Measurements from ENCODE around the gene MINDY1. TPM values are rescaled to one million over a fixed set of nuclear protein-coding genes. Genes with fewer than 3 reads are reported as not detected.

MINDY1 gene
- total RNA-seq, 1 experiment from 2014 or later: 6.8 TPM

GRCh38 chr1:150999051-150999674 is 7.5 kb downstream of the MINDY1 start:
- Histone ChIP-seq H2BK120ac (ENCODE audit: low read depth, low read length, poor library complexity, severe bottlenecking) (no peak overlapping the region), H2BK5ac (ENCODE audit: insufficient read length, low read length) (no peak overlapping the region), H3K56ac (ENCODE audit: insufficient read length, low read depth, low read length) (no peak overlapping the region), H2AK5ac (ENCODE audit: insufficient read length, low read length) (no peak overlapping the region), H3K27ac (ENCODE audit: insufficient read length, low read depth, low read length) (no peak overlapping the region), H3K79me2 (ENCODE audit: insufficient read depth, low read length) (no peaks in the 10 kb centered on the region), H3K27me3 (ENCODE audit: insufficient read depth, low read length) (no peaks in the 10 kb centered on the region), H4K8ac (replicated peaks; ENCODE audit: insufficient read length, low read depth, low read length) (no peak overlapping the region), H2BK12ac (ENCODE audit: insufficient read length, low read depth, low read length) (no peak overlapping the region), H2AFZ (ENCODE audit: low read length) (no peak overlapping the region), H3K4me2 (ENCODE audit: insufficient read depth, insufficient read length, low read length) (no peak overlapping the region), H3K23me2 (ENCODE audit: insufficient read length, low read depth, low read length, poor library complexity, severe bottlenecking) (no peaks in the 10 kb centered on the region), H3K79me1 (ENCODE audit: insufficient read depth, low read depth, low read length, poor library complexity, severe bottlenecking) (no peaks in the 10 kb centered on the region), H3K4me1 (ENCODE audit: insufficient read depth, low read length) (peaks cover 3% of the 10 kb centered on the region; the same call in 1 of the 2 replicates), H3K9ac (ENCODE audit: extremely low read depth, insufficient read length, low read length) (no peak overlapping the region), H4K20me1 (ENCODE audit: control insufficient read depth, insufficient read depth, insufficient read length) (no peaks in the 10 kb centered on the region), H3K9me3 (ENCODE audit: control insufficient read depth, low read depth, low read length) (no peaks in the 10 kb centered on the region), H4K91ac (ENCODE audit: insufficient read length, low read depth, low read length) (no peak overlapping the region), H3T11ph (ENCODE audit: low read length) (no peak overlapping the region), H3K18ac (ENCODE audit: insufficient read length, low read depth, low read length) (no peak overlapping the region), H3K4ac (ENCODE audit: low read depth, low read length) (no peak overlapping the region), H2BK15ac (ENCODE audit: low read depth, low read length) (no peak overlapping the region), H2BK20ac (ENCODE audit: low read depth, low read length, poor library complexity, severe bottlenecking) (no peak overlapping the region), H4K5ac (ENCODE audit: insufficient read length, low read depth, low read length) (no peak overlapping the region), H3K14ac (ENCODE audit: insufficient read depth, low read length) (no peak overlapping the region), H3K23ac (ENCODE audit: insufficient read length, low read depth, low read length) (no peak overlapping the region)
- no peak for DNase-seq
- no peaks in the 10 kb centered on the region for H3K27me3 Mint-ChIP-seq (ENCODE audit: low read depth)
- peaks cover 0 to 10% (median 5%) of the 10 kb centered on the region in 3 experiments; a peak in 3 of 7 replicates for H3K36me3 Mint-ChIP-seq (ENCODE audit: insufficient read depth in 1 of 3, low read depth in 3 of 3)
- peak overlapping the region in 2 of 3 experiments; percentile 23 to 52; a peak in 2 of 7 replicates for H3K27ac Mint-ChIP-seq
- no peak overlapping the region for H3K4me3 Mint-ChIP-seq
- no peaks in the 10 kb centered on the region for H3K9me3 Mint-ChIP-seq
- no CpG with 5 or more reads among the region's 17 CpGs for WGBS (ENCODE audit: extremely low coverage, insufficient read length, low lambda C conversion rate)
- peaks cover 5 to 8% of the 10 kb centered on the region in 2 experiments for H3K4me1 Mint-ChIP-seq
- no peak for TF ChIP-seq CTCF (conservative IDR thresholded peaks at IDR 0.05)
